ENCODE results near the gene PWP1.
"Not testable (repeated sequence)": the region's sequence is repeated elsewhere in the genome, so short reads cannot be mapped to it uniquely, and the experiment has no call there.

PWP1 gene

DNA sequence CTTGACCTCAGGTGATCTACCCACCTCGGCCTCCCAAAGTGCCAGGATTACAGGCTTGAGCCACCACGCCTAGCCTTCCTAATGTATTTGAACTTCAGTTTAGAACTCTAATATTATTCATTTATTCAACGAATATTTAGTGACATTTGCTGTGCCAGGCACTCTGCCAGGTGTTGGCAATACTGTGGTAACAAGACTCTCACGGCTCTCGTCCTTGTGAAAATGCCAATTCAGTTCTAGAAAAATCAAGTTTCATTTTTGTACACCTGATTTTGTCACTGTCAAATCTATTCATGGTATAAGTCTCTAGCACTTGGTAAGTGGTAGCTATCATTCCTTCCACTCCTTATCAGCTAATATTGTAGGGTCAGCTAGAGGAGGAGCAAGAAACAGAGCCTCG is 6.3 kb upstream of the PWP1 start:
- no peak for TF ChIP-seq CTCF (IDR thresholded peaks at IDR 0.05; ENCODE audit: low read depth, low read length)
- H3K4me3 ChIP-seq (ENCODE audit: low read depth, low read length) = no peak overlapping the region
- in situ Hi-C loops (cut with HindIII; ENCODE audit: low sequenced_read_pairs) = no loop called here
- no peak for DNase-seq (ENCODE audit: low read depth, low spot score)

- in situ Hi-C loops (cut with HindIII; ENCODE audit: low sequenced_read_pairs) = no loop called here
- no peak overlapping the region for H3K4me3 ChIP-seq (ENCODE audit: low read depth, low read length)
- no peak for TF ChIP-seq CTCF (IDR thresholded peaks at IDR 0.05; ENCODE audit: low read depth, low read length)
- DNase-seq (ENCODE audit: low read depth, low spot score) = no peak
Measured at GRCh38 chr12:107681455-107681835, 4.2 kb upstream of the PWP1 start.

DNA sequence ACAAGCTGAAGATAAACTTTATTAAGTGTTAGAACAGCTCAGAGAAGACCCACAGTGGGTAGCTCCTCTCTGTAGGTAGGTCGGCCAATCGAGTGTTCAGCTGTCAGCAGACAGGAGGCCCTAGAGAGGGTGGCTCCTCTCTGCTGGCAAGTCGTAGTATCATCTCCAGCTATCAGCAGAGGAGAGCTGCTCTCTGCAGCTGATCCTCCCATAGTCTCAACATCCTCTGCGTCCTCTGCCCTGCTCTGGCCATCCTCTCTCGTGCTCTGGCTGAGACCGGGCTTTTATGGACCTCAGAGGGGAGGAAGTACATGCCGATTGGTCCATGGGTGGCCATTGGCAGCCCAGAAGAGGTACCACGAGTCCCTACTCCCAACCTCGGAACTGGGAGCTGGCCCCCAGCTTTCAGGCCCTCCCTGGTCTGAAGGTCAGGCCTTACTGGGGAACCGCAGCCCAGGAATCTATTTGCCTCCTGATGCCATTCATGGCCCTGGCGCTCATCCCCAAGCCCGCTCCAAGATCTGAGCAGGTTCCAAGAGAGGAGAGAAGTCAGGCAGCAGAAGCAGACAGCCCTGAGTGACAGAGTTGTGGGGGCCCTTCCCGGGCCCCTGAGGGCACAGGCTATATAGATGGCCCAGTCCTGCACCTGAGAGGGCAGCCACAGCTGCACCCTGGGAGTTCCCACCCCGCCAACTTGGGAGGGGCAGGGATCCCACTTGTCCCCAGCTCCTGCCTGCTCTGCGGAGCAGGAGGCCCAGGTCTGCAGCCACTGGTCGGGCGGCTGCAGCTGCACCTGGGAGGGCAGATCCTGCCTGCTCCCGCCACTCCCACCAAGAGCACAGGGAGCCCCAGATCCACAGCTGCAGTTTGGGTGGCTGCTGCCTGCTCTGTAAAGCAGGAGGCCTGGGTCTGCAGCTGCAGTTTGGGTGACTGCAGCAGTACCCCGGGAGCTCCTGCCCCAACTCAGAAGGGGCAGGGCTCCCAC is 3.5 kb upstream of the PWP1 start:
- H3K4me3 ChIP-seq (ENCODE audit: low read depth, low read length) = no peak overlapping the region
- in situ Hi-C loops (cut with HindIII; ENCODE audit: low sequenced_read_pairs) = no loop called here
- no peak for DNase-seq (ENCODE audit: low read depth, low spot score)
- no peak for TF ChIP-seq CTCF (IDR thresholded peaks at IDR 0.05; ENCODE audit: low read depth, low read length)

DNA sequence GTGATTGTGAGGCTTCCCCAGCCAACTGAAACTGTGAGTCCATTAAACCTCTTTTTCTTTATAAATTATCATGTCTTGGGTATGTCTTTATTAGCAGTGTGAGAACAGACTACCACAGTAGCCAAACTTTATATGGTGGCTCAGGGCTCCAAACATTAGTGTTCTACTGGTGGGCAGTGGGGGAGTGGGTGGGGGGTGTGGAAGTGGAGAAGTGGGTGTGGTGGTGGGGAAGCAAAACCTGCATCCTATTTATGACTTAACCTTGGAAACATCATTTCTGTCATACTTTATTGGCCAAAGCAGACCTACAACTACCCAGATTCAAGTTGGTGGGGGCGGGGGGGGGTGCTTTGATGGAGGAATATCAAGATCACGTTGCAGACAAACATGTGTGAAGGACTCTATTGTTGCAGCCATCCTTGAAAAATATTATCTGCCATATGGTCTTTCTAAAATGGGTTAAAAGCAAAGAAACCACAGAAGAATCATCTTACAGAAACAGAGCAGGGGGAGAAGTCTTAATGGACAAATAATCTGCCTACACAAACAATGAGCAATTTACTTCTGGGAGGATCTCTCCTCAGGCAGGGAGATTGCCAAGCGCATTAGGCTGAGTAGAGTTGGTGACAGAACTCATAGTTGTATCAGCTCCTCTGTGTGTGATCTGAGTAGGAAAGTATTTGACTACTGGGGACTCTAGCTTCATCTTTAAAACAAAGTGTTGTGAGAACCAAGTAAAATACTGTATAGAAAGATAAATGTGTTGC is 1.4 kb upstream of the PWP1 start:
- DNase-seq (ENCODE audit: low read depth, low spot score) = peak; percentile 32

GRCh38 chr12:107684990-107685359 is 624 bp upstream of the PWP1 start:
- peak overlapping the region; percentile 97 for H3K4me3 ChIP-seq (ENCODE audit: low read depth, low read length)
- peak; percentile 42 for DNase-seq (ENCODE audit: low read depth, low spot score)
- TF ChIP-seq CTCF (IDR thresholded peaks at IDR 0.05; ENCODE audit: low read depth, low read length) = no peak
- in situ Hi-C loops (cut with HindIII; ENCODE audit: low sequenced_read_pairs) = no loop called here

More for the DNA sequence above, 1.4 kb upstream of the PWP1 start:
- in situ Hi-C loops (cut with HindIII; ENCODE audit: low sequenced_read_pairs) = no loop called here
- H3K4me3 ChIP-seq (ENCODE audit: low read depth, low read length) = no peak overlapping the region
- TF ChIP-seq CTCF (IDR thresholded peaks at IDR 0.05; ENCODE audit: low read depth, low read length) = no peak

- in situ Hi-C loops (cut with HindIII; ENCODE audit: low sequenced_read_pairs); H3K4me3 ChIP-seq (ENCODE audit: low read depth, low read length): not testable (repeated sequence)
- DNase-seq (ENCODE audit: low read depth, low spot score) = peak; percentile 13
- TF ChIP-seq CTCF (IDR thresholded peaks at IDR 0.05; ENCODE audit: low read depth, low read length) = peak; percentile 38
Measured at GRCh38 chr12:107695772-107696171, 10.2 kb downstream of the PWP1 start.
